Skin epidermis (tissue), 12 donors: Measurements from ENCODE around the gene PLEKHJ1.

Experiments
- H3K27ac ChIP-seq, 21 experiments: fragments of 200-600 bp; sonication (generic) in 11 of 21; one replicate each; pipeline ENCODE4 v1.5.0; 2020; ENCODE audit warnings: mild to moderate bottlenecking in 3 of 21, inconsistent platforms in 2 of 21, moderate library complexity in 2 of 21
- H3K4me3 ChIP-seq, 7 experiments: fragments of 200-600 bp; sonication (generic) in 2 of 7; one replicate each; pipeline ENCODE4 v1.5.0; 2020; ENCODE audit warnings: inconsistent platforms in 2 of 7, mild to moderate bottlenecking in 2 of 7, moderate library complexity in 1 of 7

The PLEKHJ1 gene

DNA sequence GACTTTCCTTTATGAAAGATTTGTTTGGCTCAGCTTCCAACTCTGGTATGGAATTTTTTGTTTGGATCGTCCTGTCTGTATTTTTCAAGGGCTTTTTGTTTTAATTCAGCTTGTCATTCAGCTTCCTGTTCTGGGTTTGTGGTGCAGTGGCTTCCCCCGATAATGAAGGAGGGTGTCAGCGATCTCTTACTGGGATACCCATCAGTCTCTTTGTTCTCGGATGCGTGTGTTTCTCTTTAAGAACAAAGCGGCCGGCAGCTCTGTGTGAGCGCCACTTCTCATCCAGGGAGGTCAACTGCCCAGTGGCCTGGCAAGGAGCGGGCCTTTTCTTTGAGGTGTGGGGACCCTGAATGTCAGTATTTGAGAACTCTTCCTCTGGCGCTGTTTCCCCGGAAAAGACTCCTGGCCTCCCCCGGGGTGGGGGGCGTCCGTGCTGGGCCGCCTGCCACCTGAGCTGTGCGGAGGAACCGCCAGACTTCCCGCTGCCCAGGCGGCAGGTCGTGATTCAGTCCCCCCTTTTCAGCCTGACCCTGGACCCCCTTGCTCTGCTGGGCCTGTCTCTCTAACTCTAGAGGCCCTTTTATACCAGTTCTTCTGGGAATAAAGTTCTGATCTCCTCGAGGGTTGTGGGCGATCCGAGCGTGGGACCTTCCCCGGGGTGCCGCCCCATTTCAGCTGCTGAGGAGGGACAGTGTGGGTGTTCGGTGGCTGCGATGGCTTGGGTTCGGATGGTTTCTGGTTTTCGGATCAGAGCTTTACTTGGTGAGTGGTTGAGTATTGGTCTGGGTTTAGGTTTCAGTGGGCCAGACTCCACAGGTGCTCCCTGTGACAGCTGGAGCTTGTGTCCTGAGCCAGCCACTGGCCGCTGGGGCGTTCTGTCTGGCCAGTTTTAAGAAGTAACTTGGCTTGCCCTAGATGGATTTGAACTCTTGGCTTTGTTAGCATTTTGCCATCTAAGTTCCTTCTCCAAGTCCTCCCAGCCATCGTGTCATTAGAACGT is 3.9 kb upstream of the PLEKHJ1 start:
- Histone ChIP-seq H3K4me3 (peak overlapping the region; percentile 4 to 36 (median 30)), H3K27ac (peak overlapping the region in 18 of 21 experiments; percentile 2 to 99 (median 66))

DNA sequence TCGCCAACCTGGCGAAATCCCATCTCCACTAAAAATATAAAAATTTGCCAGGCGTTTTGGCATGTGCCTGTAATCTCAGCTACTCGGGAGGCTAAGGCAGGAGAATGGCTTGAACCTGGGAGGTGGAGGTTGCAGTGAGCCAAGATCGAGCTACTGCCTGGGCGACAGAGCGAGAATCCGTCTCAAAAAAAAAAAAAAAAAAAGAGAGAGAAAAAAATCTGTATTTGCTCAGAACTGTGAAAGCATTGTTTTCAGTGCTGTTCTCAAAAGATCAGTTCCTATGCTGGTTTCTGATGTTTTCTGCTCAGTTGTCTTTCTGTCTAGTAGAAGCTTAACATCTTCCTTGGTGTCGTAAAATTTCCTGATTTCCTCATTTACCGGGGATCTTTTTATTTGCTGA is 3.0 kb upstream of the PLEKHJ1 start:
- H3K4me3 ChIP-seq = peak overlapping the region in 3 of 7 experiments; percentile 30 to 36 (median 35)
- peak overlapping the region in 11 of 21 experiments; percentile 2 to 99 (median 65) for H3K27ac ChIP-seq

DNA sequence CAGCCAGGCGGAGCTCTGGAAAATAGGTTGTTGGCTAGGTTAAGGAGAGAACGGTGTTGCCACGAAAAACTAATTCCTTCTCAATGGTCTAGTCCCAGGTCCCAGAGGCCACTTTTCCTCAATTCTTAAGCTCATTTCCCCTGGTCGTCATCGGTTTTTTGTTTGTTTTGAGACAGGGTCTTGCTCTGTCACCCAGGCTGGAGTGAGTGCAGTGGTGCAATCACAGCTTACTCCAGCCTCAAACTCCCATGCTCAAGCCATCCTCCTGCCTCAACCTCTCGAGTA is 1.7 kb upstream of the PLEKHJ1 start:
- peak overlapping the region in 6 of 21 experiments; percentile 29 to 99 (median 94) for H3K27ac ChIP-seq
- peak overlapping the region in 6 of 7 experiments; percentile 78 to 97 (median 91) for H3K4me3 ChIP-seq

DNA sequence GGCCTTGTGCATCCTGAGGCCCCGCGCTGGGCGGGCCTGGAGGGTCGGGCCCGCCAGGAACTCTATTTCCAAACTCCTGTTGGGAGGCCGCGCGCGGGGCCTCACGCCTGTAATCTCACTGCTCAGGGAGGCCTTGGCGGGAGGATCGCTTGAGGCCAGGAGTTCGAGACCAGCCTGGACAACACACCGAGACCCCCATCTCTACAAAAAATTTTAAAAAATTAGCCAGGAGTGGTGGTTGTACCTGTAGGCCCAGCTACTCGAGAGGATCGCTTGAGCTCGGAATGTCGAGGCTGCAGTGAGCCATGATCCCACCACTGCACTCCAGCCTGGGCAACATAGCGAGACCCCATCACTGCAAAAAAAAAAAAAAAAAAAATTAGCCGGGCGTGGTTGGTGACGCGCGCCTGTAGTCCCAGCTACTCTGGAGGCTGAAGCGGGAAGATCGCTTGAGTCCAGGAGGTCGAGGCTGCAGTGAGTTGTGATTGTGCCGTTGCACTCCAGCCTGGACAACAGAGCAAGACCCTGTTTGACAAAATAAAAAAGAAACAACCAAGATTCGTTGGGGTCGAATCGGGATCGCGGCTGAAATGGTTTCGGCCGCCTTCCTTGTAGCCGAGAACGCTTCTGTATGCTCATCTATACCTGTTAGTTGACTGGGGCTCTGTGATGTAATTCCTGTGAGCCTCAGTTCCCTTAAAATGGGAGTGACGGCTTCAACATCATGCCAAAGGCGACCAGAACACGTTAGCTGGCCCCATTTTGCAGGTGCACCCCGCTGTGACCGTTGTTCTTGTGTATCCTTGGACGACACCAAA is 1.1 kb upstream of the PLEKHJ1 start:
- H3K27ac ChIP-seq = peak overlapping the region; percentile 90 to 99 (median 97)

DNA sequence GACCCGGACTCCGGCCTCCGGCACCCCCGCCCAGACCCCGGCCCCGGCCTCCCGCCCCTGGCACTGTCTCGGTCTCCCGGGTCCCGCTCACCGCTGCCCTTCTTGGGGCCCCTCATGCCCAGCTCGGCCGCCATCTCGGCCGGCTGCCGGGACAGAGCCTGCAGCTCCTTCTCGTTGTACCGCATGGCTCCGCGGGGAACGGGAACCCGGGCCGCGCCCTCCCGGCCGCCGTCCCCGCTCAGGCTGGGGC is 140 bp downstream of the PLEKHJ1 start:
- Histone ChIP-seq H3K4me3 (peak overlapping the region; percentile 78 to 98 (median 91)), H3K27ac (peak overlapping the region; percentile 83 to 99 (median 97))

More for the DNA sequence above, 1.1 kb upstream of the PLEKHJ1 start:
- H3K4me3 ChIP-seq = peak overlapping the region; percentile 78 to 98 (median 91)

DNA sequence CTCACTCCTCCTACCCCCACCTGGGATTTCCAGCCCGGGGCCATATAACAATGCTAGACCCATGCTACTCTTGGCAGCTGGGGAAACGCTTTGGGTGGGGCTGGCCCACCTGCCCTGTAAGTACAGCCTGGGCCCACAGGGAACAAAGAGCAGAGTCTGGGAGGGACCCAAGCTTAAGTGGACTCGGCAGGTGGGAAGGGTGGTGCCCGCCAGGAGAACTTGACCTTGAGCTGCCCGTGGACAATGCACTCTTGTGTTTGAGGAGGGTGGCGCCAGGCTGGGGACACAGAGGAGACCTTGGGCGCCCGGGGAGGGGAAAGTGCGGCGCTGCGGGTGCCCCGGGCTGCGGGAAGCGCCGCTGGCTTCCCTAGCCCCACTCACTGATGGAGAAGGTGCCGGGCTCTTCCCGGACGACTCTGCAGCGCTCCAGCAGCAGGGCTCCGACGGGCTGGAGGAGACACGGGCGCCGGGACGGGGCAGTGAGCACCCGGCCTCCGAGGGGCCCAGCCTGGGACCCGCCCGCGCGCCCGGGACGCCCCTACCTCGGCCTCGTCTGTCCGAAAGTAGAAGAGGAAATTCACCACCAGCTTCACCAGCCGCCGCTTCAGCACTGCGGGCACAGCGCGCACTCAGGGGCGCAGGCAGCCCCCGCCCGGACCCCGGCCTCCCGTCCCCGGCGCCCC is 607 bp downstream of the PLEKHJ1 start:
- H3K4me3 ChIP-seq = peak overlapping the region; percentile 78 to 98 (median 91)
- H3K27ac ChIP-seq = peak overlapping the region; percentile 83 to 99 (median 97)

DNA sequence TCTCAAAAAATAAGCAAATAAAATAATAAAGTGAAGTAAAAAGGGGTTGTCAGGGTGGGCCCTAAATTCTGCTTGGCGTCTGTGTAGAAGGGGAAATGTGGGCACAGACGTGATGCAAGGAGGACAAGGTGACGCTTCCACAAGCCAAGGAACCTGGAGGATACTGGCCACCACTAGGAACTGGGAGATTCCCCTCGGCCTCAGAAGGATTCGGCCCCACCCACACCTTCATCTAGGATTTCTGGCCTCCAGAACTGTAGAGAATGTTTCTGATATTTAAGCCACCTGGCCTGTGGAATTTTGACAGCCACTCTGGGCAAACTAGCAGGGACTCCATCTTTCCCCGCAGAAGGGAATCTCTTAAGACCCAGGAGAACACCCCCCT is 1.1 kb downstream of the PLEKHJ1 start:
- peak overlapping the region in 19 of 21 experiments; percentile 90 to 99 (median 97) for H3K27ac ChIP-seq
- peak overlapping the region; percentile 78 to 98 (median 91) for H3K4me3 ChIP-seq

DNA sequence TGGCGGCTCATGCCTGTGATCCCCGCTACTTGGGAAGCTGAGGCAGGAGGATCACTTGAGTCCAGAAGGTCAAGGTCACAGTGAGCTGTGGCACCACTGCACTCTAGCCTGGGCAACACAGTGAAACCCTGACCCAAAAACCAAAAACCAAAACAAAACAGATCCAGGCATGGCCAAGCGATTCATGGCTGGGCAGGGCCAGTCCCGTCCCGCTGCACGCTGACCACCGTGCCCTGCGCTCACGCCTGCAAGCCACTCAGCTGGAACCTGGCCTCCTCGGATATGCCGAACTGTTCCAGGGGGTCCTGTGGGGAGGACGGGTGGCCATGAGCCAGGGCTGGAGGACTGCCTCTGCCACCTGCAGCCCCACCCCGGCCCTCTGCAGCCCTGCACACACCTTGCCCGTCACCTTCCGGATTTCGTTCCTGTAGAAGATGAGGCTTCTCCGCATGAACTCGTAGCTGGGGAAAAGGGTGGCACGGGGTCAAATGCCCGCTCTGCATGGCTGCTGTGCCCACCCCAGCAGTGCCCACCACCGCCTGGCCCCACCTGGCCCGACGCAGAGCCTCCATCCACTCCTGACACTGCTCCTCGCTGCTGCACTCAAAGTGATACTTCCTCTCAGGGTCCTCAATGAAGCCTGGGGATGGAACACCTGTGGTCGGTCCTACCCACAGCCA is 2.4 kb downstream of the PLEKHJ1 start:
- peak overlapping the region in 1 of 21 experiments; percentile 1 for H3K27ac ChIP-seq
- no peak overlapping the region for H3K4me3 ChIP-seq

DNA sequence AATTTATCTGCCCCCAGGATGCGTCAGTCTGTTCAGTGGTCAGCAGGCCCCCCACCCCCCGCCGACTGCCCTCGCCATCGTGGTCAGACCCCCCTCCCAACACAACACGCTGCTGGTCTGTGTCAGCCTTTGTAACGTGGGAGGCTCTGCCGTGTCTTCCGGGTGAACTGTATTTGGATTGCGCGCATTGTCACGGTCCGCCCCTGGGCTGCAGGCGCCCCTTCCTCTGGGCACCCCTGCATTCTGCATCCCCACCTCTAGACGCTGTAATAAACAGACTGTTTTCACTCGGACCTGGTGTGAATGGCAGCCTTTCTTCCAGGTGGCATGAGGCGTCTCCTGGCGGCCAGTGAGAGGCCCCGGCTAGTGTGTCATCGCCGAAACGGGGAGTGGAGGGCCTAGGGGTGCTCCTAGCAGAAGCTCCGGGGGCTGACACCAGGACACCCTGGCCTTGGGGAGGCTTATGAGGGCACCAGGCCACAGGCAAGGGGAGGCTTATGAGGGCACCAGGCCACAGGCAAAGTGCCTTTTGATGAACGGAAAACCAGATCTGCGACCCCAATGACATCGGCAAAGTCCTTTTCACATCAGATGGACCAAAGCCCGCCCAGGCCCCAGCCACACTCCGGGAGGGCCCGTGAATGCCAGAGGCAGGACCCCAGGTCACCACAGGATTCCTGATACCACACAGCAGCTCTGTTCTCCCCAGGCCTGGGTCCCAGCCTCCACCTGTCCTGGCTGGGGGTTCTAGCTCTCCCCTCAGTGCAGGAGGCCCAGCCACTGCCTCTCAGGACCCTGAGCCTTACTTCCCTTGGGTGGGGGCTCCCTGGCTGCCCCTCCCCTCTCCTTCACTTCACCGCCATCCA is 3.6 kb downstream of the PLEKHJ1 start:
- Histone ChIP-seq H3K4me3 (no peak overlapping the region), H3K27ac (peak overlapping the region in 1 of 21 experiments; percentile 39)

DNA sequence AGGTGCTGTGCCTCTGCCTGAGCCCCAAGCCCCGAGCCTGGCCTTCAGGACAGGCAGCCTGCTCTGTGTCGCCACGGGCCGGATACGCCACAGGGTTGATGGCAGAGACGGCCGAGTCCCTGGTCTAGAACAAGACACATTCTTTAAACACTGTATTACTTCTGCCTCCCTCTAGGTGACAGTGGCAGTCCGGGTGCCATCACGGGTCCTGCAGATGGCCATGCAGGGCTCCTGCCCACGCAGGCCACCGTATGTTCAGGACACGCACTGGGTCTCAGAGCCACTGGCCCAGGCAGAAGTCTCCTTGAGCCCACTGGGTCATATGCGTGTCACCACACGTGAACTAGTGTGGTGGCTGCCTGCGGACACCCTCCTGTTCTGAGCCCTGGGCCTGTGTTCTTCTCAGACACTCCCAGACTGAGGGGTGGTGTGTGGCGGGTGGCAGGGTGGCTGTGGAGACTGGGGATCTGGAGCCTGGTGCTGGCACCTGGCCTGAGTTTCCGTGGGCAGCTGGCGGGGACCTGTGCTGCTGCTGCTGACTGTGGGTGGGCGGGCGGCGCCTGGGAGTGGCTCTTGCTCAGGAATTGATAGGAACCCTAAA is 4.4 kb downstream of the PLEKHJ1 start:
- Histone ChIP-seq H3K27ac (peak overlapping the region in 11 of 21 experiments; percentile 6 to 69 (median 44)), H3K4me3 (no peak overlapping the region)

DNA sequence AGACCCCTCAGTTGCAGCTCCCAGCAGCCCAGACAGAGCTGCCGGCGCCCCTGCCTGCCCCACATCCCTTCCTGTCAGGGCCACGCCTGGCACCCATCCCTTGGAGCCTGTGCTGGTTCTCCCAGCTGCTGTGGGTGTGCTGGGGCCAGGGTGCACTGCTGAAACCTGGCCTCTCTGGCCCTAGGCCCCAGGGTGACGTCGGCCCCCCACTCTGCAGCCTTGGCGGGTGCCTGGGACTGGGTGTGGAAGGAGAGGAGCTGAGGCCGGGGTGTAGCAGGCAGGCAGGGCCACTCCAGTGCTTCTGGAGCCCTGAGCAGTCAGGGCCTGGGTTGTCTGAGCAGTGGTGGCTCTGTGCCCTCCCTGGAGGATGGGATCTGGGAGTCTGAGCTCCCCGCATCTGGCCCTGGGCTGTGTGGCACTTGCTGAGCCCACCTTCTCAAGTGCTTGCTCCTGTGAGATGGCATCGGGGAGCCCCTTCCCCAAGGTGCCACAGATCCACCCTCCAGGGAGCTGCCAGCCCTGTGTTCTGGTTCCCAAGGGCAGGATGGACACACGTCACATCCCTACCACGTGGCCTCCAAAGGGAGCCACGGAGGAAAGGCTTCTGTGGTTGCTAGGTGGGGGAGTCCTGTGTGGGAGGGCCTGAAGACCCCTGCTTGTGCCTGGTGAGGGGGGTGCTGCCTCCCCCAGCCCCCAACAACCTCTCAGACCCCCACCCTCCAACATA is 5.2 kb downstream of the PLEKHJ1 start:
- H3K27ac ChIP-seq = peak overlapping the region in 14 of 21 experiments; percentile 6 to 69 (median 44)

DNA sequence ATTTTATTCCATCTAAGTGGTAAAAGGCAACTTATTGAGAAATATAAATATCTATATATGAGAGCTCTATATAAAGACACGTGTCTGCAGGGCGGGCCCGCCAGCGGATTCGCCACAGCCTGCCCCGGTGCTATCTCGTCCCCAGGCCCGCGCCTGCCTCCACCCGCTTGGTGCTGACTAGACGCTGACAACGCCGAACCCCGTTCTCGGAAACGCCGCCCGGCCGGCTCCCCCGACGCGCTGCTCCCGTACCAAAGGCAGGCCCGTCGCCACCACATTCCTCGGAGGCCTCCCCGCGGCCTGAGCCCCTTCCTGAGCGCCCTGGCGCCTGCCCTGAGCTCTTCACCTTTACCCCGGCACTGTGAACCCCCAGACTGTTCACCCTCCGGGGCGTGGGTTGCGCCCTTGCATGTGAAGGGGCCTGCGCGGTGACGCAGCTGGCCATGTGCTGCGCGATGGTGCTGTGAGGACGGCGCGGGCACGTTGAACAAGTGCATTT is 6.0 kb downstream of the PLEKHJ1 start:
- no peak overlapping the region for H3K4me3 ChIP-seq
- peak overlapping the region in 11 of 21 experiments; percentile 29 to 69 (median 62) for H3K27ac ChIP-seq

More for the DNA sequence above, 5.2 kb downstream of the PLEKHJ1 start:
- no peak overlapping the region for H3K4me3 ChIP-seq

DNA sequence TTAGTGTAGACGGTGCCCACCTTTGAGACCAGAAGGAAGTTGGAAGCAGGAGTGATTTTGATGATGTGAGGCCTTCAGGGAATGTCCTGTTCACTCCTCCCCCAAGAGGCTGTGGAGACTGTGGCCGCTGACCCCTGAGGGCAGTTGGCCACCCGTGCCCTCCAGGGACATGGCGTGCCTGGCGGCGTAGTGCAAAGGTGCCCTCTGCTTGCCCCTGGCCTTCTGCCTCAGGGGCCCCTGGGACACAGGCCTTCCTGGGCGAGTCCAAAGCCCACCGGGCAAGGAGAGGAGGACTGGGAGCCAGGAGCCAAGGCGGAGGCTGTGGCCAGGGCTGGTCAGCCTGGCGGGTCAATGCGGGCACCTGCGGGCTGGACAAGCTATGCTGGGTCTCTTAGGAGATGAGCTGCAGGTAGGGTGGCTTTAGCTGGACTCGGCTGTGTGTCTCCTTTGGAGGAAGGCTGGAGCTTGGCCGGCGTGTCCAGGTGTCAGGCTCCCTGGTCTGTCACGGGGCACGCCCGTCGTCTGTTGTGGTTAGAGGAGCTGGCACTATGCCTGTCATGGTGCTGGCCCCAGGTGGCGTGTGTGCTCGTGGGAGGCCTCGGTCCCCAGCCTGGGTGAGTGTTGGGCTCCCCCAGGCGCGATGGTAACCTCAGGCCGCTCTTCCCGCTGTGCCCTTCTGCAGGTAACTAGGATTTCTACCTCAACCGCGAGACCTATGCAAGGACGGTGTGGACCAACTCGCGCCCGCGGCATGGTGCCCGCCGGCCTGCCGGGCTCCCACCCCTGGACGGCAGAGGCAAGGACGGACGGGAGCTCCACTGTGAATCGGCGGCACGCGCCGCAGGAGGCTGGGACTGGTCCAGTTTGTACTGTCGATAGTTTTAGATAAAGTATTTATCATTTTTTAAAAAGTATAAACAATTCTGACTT is 6.8 kb downstream of the PLEKHJ1 start:
- H3K4me3 ChIP-seq = no peak overlapping the region
- peak overlapping the region in 2 of 21 experiments; percentile 20 to 44 for H3K27ac ChIP-seq

DNA sequence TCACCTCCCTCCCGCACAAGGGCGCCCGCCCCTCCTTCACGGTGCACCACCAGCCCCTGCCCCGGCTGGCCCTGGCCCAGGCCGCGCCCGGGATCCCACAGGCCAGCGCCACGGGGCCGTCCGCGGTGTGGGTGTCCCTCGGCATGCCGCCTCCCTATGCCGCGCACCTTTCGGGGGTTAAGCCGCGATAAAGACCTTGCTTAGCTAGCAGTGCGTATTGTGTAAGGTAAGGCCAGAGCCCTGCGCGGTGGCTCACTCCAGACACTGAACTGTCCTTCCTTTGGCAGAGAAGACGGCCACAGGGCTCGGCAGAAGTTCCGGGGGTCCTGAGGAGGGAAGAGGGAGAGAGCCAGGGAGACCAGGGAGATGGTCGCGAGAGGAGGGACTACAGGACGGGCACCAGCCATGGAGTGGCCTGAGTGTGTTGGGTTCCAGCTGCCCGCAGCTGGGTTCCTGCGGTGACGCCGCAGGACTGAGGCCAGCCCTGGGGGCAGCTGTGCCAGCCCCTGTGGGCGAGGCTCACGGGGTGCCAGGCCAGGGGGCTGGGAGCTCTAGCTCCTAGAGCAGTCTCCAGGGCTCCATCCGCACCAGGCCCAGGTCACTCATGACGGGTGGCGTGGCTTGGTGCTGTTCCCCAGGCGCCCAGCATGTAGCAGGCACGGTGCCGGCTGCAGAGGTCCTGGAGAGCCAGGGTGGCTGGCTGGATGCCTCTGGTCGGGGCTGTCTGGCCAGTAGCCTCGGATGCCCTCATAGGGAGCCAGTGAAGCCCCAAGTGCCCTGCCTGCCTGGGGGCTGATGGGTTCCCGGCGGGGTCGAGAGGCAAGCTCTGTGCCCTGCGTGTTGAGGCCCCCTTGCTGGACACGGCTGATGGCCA is 7.7 kb downstream of the PLEKHJ1 start:
- Histone ChIP-seq H3K4me3 (no peak overlapping the region), H3K27ac (peak overlapping the region in 2 of 21 experiments; percentile 20 to 56)
